Fibroblast of villous mesenchyme (primary cell): ENCODE measurements around the gene MOCS1. TPM values are rescaled to one million over a fixed set of nuclear protein-coding genes. Genes with fewer than 3 reads are reported as not detected.
A peak's percentile ranks its signal among the peaks of the same experiment; 100 is the strongest.

Source experiments
- DNase-seq: peaks from one replicate; pipeline ENCODE4 v3.0.0-alpha.2; 2010; ENCODE audit warnings: low read depth
- H3K4me3 ChIP-seq: 2 replicates; pipeline ENCODE4 v1.5.1; 2011; ENCODE audit warnings: low read depth, mild to moderate bottlenecking, low read length
- CTCF ChIP-seq: IDR thresholded peaks from 2 replicates; pipeline ENCODE4 v1.5.1; 2012; ENCODE audit warnings: low read depth, mild to moderate bottlenecking, low read length; ENCODE audit not compliant: insufficient read depth
- total RNA-seq: library from RNA; depleted of rRNA; stranded (reverse); fragments of >200 nt; gene quantifications from 2 replicates; pipeline ENCODE4 v1.2.3, GENCODE V29; 2012

MOCS1 gene
- total RNA-seq, 1 donor = 10.8 TPM

- no peak for TF ChIP-seq CTCF
- no peak overlapping the region for H3K4me3 ChIP-seq
- no peak for DNase-seq
These were observed 6.9 kb upstream of the MOCS1 start for GRCh38 chr6:39941138-39941537.

DNA sequence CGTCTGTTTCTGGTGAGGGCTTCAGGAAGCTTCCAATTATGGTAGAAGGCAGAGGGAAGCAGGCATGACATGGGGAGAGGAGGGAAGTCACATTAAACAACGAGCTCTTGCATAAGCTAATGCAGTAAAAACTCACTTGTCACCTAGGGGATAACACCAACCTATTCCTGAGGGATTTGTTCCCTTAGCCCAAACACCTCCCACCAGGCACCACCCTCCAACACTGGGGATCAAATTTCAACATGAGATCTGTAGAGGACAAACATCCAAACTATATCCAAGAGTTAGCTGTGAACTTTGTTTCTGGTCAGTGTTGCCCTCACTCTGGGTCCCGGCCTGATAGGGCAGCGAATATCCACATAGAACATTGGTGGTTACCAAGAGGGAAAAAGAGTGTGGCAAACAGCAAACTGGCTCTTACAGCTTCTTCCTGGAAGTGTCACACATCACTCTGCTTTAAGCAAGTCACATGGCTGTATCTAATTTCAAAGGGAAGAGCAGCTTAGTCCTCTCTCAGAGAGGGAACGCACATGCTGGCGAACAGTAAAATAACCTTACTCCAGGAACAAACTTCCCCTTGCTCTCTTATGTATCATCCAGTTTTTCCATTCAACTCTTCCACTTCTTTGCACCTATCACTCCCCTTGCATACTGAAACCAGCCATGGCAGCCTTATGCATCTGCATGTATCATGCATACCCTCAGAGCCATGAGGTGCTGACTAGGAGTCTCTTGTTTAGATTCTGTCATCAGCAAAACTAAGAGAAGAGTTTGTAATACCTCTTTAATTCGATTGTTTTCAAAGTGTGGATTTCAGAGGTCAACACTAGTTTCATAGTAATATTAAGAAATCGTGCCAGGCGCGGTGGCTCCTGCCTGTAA, 4.8 kb upstream of the MOCS1 start:
- TF ChIP-seq CTCF = no peak
- no peak overlapping the region for H3K4me3 ChIP-seq
- DNase-seq = no peak

GRCh38 chr6:39937686-39938333, 3.5 kb upstream of the MOCS1 start:
- no peak for TF ChIP-seq CTCF

DNA sequence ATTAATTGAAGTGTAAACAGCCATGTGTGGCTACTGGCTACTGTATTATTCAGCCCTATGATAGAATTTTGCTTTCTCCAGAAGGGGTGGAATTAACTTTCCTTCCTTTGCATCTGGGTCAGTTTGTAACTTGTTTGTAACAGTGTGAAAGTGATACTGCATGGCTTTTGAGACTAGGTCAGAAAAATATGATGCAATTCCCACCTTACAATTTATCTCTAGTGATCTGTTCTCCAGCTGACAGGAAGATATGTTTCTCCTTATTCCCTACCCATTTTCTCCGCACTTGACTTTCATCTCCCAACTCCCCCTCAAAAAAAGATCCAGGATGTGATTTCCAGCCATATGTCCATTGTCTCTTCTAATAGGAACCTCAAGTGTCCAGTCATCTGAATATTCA, 2.6 kb upstream of the MOCS1 start:
- TF ChIP-seq CTCF = no peak
- no peak for DNase-seq
- no peak overlapping the region for H3K4me3 ChIP-seq

More at GRCh38 chr6:39937686-39938333, 3.5 kb upstream of the MOCS1 start:
- no peak for DNase-seq
- H3K4me3 ChIP-seq = no peak overlapping the region

DNA sequence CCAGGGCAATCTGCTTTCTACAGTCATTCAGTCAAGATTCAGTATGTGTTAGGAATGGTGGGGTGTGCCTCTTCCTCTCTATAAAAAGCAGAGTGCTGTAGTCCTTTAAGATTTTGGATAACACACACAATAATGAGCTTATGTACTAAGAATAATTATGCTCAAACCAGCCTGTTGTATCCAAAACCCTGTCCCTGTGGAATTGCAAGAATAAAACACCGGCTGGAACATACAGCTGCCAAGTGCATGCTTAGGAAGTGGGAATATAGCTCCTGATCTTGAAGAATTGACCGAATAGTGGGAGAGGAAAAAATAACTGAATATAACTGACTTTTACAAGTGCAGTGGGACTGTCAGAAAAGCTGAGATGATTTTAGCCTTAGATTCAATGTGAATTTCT, 979 bp upstream of the MOCS1 start:
- no peak for TF ChIP-seq CTCF

DNA sequence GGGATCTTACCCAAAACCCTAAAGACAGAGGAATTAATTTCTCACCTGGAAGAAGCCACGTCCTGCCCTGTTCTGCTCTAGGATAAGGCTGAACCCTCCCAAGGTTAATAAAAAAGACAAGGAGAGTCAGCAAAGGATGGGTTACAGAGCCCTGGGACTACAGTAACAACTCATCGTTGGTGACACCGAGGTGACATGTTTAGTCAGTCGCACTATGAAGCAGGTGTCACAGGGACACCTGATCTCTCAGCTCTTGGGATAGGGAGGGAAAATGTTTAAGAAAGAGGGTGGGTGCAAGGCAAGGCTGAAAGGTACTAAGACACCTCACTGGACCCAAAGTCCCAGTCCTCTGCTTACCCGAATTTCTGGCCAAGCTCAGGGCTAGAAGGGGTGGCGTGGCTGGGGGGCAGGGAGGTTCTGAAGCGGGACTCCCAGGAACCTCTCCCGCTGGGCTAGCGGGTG, 562 bp downstream of the MOCS1 start:
- H3K4me3 ChIP-seq = peak overlapping the region; percentile 71
- DNase-seq = no peak
- TF ChIP-seq CTCF = no peak

More for the DNA sequence above, 979 bp upstream of the MOCS1 start:
- no peak overlapping the region for H3K4me3 ChIP-seq
- DNase-seq = no peak
